SU-DHL-6 (cell line): Measurements from ENCODE around the gene HOXC10.

Experiments
- EZH2phosphoT487 ChIP-seq: fragments of 200-600 bp; sonication (generic), shearing (Covaris generic); conservative IDR thresholded peaks from 2 replicates; pipeline ENCODE4 v1.6.1; 2018; ENCODE audit warnings: mild to moderate bottlenecking, antibody characterized with exemption, low read length, moderate library complexity, mixed read lengths
- TF ChIP-seq, protein P1 (sequence below): fragments of 200-600 bp; sonication (generic); IDR thresholded peaks from one replicate; pipeline ENCODE4 v1.5.1; 2017; ENCODE audit warnings: antibody characterized with exemption, mild to moderate bottlenecking, low read length, moderate library complexity; ENCODE audit not compliant: insufficient read depth, poor library complexity, severe bottlenecking

DNA sequence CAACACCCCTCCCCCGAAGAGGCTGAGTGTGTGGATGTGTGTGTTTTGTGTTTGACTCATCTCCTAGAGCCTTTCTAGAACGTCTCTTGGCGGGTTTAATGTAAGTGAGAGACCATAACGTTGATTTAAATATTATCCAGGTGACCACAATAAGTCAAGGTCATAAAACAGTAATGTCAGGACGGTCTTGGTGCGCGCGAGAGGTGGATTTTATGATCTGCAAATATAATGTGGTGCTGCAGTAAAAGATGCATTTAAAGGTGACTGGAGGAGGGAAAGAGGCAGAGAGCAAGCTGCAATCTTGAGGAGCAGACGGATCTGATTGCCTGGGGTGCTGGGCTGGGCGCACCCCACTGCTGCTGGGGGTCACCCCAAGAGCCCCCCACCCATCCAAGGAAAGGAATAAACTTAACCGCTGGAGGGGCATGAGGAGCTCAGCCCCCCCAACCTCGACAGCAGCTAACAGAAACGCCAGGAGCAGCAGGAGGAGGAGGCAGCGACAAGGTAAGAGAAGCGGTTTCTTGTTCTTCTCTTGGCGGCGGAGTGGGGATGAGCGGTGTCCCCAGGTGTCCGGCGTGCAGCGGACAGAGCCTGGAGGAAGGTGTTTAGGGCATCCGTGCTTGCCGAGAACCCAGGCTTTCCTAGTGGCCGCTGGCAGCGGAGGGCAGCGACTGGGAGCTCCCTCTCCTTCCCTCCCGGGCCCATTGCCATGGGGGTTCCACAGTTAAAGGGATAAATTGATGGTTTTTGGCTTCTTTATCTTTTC lies 5.5 kb downstream of the HOXC10 start:
- TF ChIP-seq, protein P1, sequence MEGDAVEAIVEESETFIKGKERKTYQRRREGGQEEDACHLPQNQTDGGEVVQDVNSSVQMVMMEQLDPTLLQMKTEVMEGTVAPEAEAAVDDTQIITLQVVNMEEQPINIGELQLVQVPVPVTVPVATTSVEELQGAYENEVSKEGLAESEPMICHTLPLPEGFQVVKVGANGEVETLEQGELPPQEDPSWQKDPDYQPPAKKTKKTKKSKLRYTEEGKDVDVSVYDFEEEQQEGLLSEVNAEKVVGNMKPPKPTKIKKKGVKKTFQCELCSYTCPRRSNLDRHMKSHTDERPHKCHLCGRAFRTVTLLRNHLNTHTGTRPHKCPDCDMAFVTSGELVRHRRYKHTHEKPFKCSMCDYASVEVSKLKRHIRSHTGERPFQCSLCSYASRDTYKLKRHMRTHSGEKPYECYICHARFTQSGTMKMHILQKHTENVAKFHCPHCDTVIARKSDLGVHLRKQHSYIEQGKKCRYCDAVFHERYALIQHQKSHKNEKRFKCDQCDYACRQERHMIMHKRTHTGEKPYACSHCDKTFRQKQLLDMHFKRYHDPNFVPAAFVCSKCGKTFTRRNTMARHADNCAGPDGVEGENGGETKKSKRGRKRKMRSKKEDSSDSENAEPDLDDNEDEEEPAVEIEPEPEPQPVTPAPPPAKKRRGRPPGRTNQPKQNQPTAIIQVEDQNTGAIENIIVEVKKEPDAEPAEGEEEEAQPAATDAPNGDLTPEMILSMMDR: no peak
- TF ChIP-seq EZH2phosphoT487: no peak
